A549 (cell line): ENCODE results near the gene KRTAP6-1. TPM values are rescaled to one million over a fixed set of nuclear protein-coding genes. Genes with fewer than 3 reads are reported as not detected.

Source experiments
- ATAC-seq, 2 experiments: fragments of 200-7000 bp in 1 of 2; fragments of >200 bp in 1 of 2; cut with Nextera tagmentation in 1 of 2; cut with Tn5 transposase in 1 of 2; 3 replicates each; pipeline versions ENCODE4 v1.8.0 to v1.9.1; 2018 to 2020; ENCODE audit warnings: mild to moderate bottlenecking in 1 of 2, moderate library complexity in 1 of 2
- CTCF ChIA-PET: fragments of 300-600 bp; sonication (Branson Sonifier 250); formaldehyde crosslinking; extraction: SDS; loops from one replicate; lab custom pipeline; 2021; ENCODE audit warnings: antibody characterized with exemption, inconsistent platforms; lab: Yijun Ruan, JAX
- POLR2A ChIA-PET: fragments of 350-600 bp; formaldehyde crosslinking; extraction: SDS; loops from one replicate; lab custom pipeline; 2021; ENCODE audit warnings: antibody characterized with exemption, inconsistent platforms; lab: Yijun Ruan, JAX
- DNase-seq, 2 experiments: peaks; one replicate each; pipeline versions ENCODE4 v3.0.0 to v3.0.0-alpha.2; 2011 to 2016; ENCODE audit warnings: low read depth in 1 of 2, low spot score in 1 of 2
- FAIRE-seq: peaks from 2 replicates; lab custom pipeline; 2011; peaks lifted over from hg19 to GRCh38; lab: Jason Lieb, UNC
- H3K27ac ChIP-seq, 2 experiments: fragments of >200 bp; sonication (Bioruptor Twin); formaldehyde crosslinking; 3 replicates each; pipeline ENCODE4 v1.5.1; 2016 to 2017
- H3K4me1 ChIP-seq: fragments of >200 bp; sonication (Bioruptor Twin); formaldehyde crosslinking; 3 replicates; pipeline ENCODE4 v1.6.1; 2016
- H3K4me2 ChIP-seq: fragments of >200 bp; sonication (Bioruptor Twin); formaldehyde crosslinking; 3 replicates; pipeline ENCODE4 v1.6.1; 2016
- H3K4me3 ChIP-seq: fragments of >200 bp; sonication (Bioruptor Twin); formaldehyde crosslinking; 3 replicates; pipeline ENCODE4 v1.5.1; 2016
- H3K9me3 ChIP-seq: fragments of >200 bp; sonication (Bioruptor Twin); formaldehyde crosslinking; 3 replicates; pipeline ENCODE4 v1.6.1; 2016
- CBX2 ChIP-seq: fragments of 200-600 bp; sonication (generic); IDR thresholded peaks from 2 replicates; pipeline ENCODE4 v1.6.1; 2016; ENCODE audit warnings: low read depth, mild to moderate bottlenecking, borderline replicate concordance
- CEBPB ChIP-seq, 2 experiments: fragments of >200 bp in 1 of 2; sonication (Bioruptor Twin) in 1 of 2; formaldehyde crosslinking in 1 of 2; IDR thresholded peaks; 2 replicates each; pipeline ENCODE4 v1.6.1; 2012 to 2016
- EHMT2 ChIP-seq: fragments of 200-600 bp; sonication (generic); IDR thresholded peaks from 2 replicates; pipeline ENCODE4 v1.6.1; 2016; ENCODE audit warnings: antibody characterized with exemption, low read depth, mild to moderate bottlenecking, moderate library complexity
- EP300 ChIP-seq, 2 experiments: fragments of >200 bp; sonication (Bioruptor Twin); formaldehyde crosslinking; IDR thresholded peaks; 2 replicates in 1 of 2; 3 replicates in 1 of 2; pipeline ENCODE4 v1.6.1; 2016 to 2017
- ESRRA ChIP-seq: fragments of 150-350 bp; IDR thresholded peaks from 2 replicates; pipeline ENCODE4 v1.6.1; 2014; ENCODE audit warnings: mild to moderate bottlenecking, low read length, borderline replicate concordance
- FOSL2 ChIP-seq, 2 experiments: fragments of 450-650 bp in 1 of 2; fragments of >200 bp in 1 of 2; sonication (Bioruptor Twin) in 1 of 2; formaldehyde crosslinking; IDR thresholded peaks; 2 replicates each; pipeline versions ENCODE4 v1.5.0 to v1.6.1; 2016 to 2020; ENCODE audit warnings: mild to moderate bottlenecking in 1 of 2, moderate library complexity in 1 of 2
- GATA3 ChIP-seq: IDR thresholded peaks from 2 replicates; pipeline ENCODE4 v1.6.1; 2012; ENCODE audit warnings: borderline replicate concordance
- HDAC2 ChIP-seq: fragments of 200-600 bp; sonication (generic); IDR thresholded peaks from 2 replicates; pipeline ENCODE4 v1.6.1; 2016
- HEYL ChIP-seq: fragments of 250-450 bp; sonication (Bioruptor Pico); IDR thresholded peaks from 2 replicates; pipeline ENCODE4 v1.8.0; 2021; ENCODE audit warnings: mild to moderate bottlenecking, moderate library complexity
- HOXB13 ChIP-seq: fragments of 250-450 bp; sonication (Bioruptor Pico); IDR thresholded peaks from 2 replicates; pipeline ENCODE4 v1.5.0; 2020; ENCODE audit warnings: low read depth, mild to moderate bottlenecking, moderate library complexity
- HOXB5 ChIP-seq: fragments of 250-450 bp; sonication (Bioruptor Pico); IDR thresholded peaks from 2 replicates; pipeline ENCODE4 v1.5.0; 2020; ENCODE audit warnings: mild to moderate bottlenecking, moderate library complexity
- KDM1A ChIP-seq: fragments of 200-600 bp; sonication (generic); IDR thresholded peaks from 2 replicates; pipeline ENCODE4 v1.6.1; 2016; ENCODE audit warnings: low read depth, mild to moderate bottlenecking
- MAFK ChIP-seq: fragments of 450-650 bp; IDR thresholded peaks from 2 replicates; pipeline ENCODE4 v1.6.1; 2014; ENCODE audit not compliant: partially characterized antibody
- MYC ChIP-seq: IDR thresholded peaks from 2 replicates; pipeline ENCODE4 v1.6.1; 2012; ENCODE audit warnings: mild to moderate bottlenecking, inconsistent platforms, low read length, improper control_type of control experiment, borderline replicate concordance
- NFE2L2 ChIP-seq: fragments of 150-350 bp; conservative IDR thresholded peaks from 2 replicates; pipeline ENCODE4 v1.6.1; 2014; ENCODE audit warnings: low read length
- POLR2AphosphoS2 ChIP-seq: conservative IDR thresholded peaks from 2 replicates; pipeline ENCODE4 v1.6.1; 2012; ENCODE audit warnings: low read length, improper control_type of control experiment, inconsistent platforms
- RNF2 ChIP-seq: fragments of 200-600 bp; sonication (generic); IDR thresholded peaks from 2 replicates; pipeline ENCODE4 v1.6.1; 2016; ENCODE audit warnings: low read depth, mild to moderate bottlenecking, antibody characterized with exemption, moderate library complexity, borderline replicate concordance
- SMC3 ChIP-seq: fragments of >200 bp; sonication (Bioruptor Twin); formaldehyde crosslinking; IDR thresholded peaks from 3 replicates; pipeline ENCODE4 v1.6.1; 2018; ENCODE audit warnings: inconsistent platforms
- TFCP2L1 ChIP-seq: fragments of 250-450 bp; sonication (Bioruptor Pico); IDR thresholded peaks from 2 replicates; pipeline ENCODE4 v1.5.0; 2021; ENCODE audit warnings: mild to moderate bottlenecking
- TP53 ChIP-seq: fragments of 250-450 bp; sonication (Bioruptor Pico); IDR thresholded peaks from 2 replicates; pipeline ENCODE4 v1.5.0; 2021; ENCODE audit warnings: mild to moderate bottlenecking, moderate library complexity
- ZC3H11A ChIP-seq: fragments of 450-650 bp; IDR thresholded peaks from 2 replicates; pipeline ENCODE4 v1.6.1; 2014; ENCODE audit warnings: antibody characterized with exemption, mild to moderate bottlenecking
- ZSCAN20 ChIP-seq: fragments of 250-450 bp; sonication (Bioruptor Pico); IDR thresholded peaks from 2 replicates; pipeline ENCODE4 v1.8.0; 2022; ENCODE audit warnings: mild to moderate bottlenecking, moderate library complexity
- WGBS: methylation state at CpG from one replicate; pipeline ENCODE4 v1.1.6; 2017; ENCODE audit errors: missing lambda C conversion rate; 5-methylcytosine and 5-hydroxymethylcytosine counted together
- polyA plus RNA-seq, 4 experiments: library from polyadenylated mRNA; depleted of rRNA in 3 of 4; stranded (reverse); fragments of >200 nt; fragmentation: RNase III in 1 of 4; extraction: RNeasy Plus Mini Kit Qiagen cat#74134 plus additional on column Dnase treatment in 1 of 4; gene quantifications; 2 replicates in 3 of 4; 3 replicates in 1 of 4; pipeline ENCODE4 v1.2.3, GENCODE V29; 2011 to 2017
- TF ChIP-seq, protein P1 (sequence below): fragments of 250-450 bp; sonication (Bioruptor Pico); IDR thresholded peaks from 2 replicates; pipeline ENCODE4 v1.5.0; 2021; ENCODE audit warnings: mild to moderate bottlenecking, moderate library complexity, borderline replicate concordance
- TF ChIP-seq, protein P2 (sequence below): IDR thresholded peaks from 2 replicates; pipeline ENCODE4 v1.6.1; 2012
- TF ChIP-seq, protein P3 (sequence below): IDR thresholded peaks from 2 replicates; pipeline ENCODE4 v1.6.1; 2012
- TF ChIP-seq, protein P4 (sequence below): fragments of >200 bp; sonication (Bioruptor Twin); formaldehyde crosslinking; IDR thresholded peaks from 3 replicates; pipeline ENCODE4 v1.6.1; 2016
- TF ChIP-seq, protein P5 (sequence below): fragments of >200 bp; sonication (Bioruptor Twin); formaldehyde crosslinking; IDR thresholded peaks from 3 replicates; pipeline ENCODE4 v1.5.1; 2016

The KRTAP6-1 gene
- polyA plus RNA-seq, 2 of the 4 experiments (the other 2 are of a cell fraction): not detected

DNA sequence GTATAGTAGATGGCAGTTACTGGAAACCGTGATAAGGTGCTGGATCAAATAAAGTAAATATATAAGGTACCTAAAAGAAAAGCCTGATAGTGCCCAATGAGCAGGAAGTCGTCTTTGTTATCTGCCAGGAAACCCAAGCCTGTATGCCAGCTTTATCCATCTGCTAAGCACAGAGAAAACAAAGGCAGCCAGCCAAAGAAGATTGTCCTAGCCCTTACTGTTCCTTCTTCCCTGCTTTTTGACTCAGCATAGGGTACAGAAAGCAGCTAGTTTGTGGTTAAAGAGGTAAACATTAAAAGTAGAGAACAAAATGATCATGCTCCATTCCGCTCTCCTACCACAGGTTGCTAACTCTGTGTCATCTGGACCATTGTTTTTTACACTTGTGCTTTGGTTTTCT, 33.6 kb downstream of the KRTAP6-1 start:
- Histone ChIP-seq H3K4me1 (no peaks in the 10 kb centered on the region), H3K4me3 (no peak overlapping the region), H3K27ac (no peak overlapping the region), H3K9me3 (no peaks in the 10 kb centered on the region), H3K4me2 (no peak overlapping the region)
- no peak for DNase-seq
- ChIA-PET CTCF (no interaction called here), POLR2A (no interaction called here)
- TF ChIP-seq KDM1A (no peak), ZSCAN20 (no peak), ZC3H11A (no peak), TP53 (CRISPR knock-in tag) (no peak), HDAC2 (no peak), POLR2AphosphoS2 (no peak)
- TF ChIP-seq, protein P1, sequence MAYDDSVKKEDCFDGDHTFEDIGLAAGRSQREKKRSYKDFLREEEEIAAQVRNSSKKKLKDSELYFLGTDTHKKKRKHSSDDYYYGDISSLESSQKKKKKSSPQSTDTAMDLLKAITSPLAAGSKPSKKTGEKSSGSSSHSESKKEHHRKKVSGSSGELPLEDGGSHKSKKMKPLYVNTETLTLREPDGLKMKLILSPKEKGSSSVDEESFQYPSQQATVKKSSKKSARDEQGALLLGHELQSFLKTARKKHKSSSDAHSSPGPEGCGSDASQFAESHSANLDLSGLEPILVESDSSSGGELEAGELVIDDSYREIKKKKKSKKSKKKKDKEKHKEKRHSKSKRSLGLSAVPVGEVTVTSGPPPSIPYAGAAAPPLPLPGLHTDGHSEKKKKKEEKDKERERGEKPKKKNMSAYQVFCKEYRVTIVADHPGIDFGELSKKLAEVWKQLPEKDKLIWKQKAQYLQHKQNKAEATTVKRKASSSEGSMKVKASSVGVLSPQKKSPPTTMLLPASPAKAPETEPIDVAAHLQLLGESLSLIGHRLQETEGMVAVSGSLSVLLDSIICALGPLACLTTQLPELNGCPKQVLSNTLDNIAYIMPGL: no peak
- ATAC-seq: no peak
- 0% methylated on average over 3 of the region's 3 CpGs for WGBS
- no peak for FAIRE-seq

DNA sequence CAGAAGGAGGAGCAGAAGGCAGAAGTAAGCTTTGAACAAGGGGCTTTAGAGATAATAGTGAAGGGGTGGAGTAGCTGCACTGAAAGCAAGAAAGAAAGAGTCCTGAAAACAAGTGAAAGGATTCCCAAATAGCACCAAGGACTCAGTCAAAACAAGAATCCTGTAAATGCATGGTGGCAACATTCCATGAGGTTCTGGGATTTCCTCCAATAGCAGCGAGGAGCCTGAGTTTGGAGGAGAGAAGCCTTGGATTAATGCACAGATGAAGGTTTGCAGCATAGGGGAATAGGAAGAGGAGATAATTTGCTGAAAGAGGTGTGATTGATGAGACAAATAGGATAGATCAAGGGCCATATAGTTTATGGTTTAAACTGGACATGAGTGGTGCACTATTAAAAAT, 34.4 kb downstream of the KRTAP6-1 start:
- ChIA-PET POLR2A (no interaction called here), CTCF (no interaction called here)
- H3K27ac ChIP-seq: no peak overlapping the region
- no peaks in the 10 kb centered on the region for H3K9me3 ChIP-seq
- TF ChIP-seq GATA3 (no peak), EP300 (IDR thresholded peaks at IDR 0.05) (no peak), HOXB5 (CRISPR knock-in tag) (no peak), HEYL (CRISPR knock-in tag) (no peak), SMC3 (no peak), HOXB13 (CRISPR knock-in tag) (no peak), FOSL2 (IDR thresholded peaks at IDR 0.05) (no peak), FOSL2 (CRISPR knock-in tag; IDR thresholded peaks at IDR 0.05) (no peak), RNF2 (no peak), CBX2 (no peak), CEBPB (IDR thresholded peaks at IDR 0.05) (no peak), ESRRA (no peak), MYC (no peak), EHMT2 (no peak), NFE2L2 (no peak), TFCP2L1 (CRISPR knock-in tag) (no peak), MAFK (no peak)
- TF ChIP-seq, protein P2, sequence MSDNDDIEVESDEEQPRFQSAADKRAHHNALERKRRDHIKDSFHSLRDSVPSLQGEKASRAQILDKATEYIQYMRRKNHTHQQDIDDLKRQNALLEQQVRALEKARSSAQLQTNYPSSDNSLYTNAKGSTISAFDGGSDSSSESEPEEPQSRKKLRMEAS: no peak
- TF ChIP-seq, protein P3, sequence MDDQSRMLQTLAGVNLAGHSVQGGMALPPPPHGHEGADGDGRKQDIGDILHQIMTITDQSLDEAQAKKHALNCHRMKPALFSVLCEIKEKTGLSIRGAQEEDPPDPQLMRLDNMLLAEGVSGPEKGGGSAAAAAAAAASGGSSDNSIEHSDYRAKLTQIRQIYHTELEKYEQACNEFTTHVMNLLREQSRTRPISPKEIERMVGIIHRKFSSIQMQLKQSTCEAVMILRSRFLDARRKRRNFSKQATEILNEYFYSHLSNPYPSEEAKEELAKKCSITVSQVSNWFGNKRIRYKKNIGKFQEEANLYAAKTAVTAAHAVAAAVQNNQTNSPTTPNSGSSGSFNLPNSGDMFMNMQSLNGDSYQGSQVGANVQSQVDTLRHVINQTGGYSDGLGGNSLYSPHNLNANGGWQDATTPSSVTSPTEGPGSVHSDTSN: no peak
- TF ChIP-seq, protein P4, sequence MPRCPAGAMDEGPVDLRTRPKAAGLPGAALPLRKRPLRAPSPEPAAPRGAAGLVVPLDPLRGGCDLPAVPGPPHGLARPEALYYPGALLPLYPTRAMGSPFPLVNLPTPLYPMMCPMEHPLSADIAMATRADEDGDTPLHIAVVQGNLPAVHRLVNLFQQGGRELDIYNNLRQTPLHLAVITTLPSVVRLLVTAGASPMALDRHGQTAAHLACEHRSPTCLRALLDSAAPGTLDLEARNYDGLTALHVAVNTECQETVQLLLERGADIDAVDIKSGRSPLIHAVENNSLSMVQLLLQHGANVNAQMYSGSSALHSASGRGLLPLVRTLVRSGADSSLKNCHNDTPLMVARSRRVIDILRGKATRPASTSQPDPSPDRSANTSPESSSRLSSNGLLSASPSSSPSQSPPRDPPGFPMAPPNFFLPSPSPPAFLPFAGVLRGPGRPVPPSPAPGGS: no peak
- TF ChIP-seq, protein P5, sequence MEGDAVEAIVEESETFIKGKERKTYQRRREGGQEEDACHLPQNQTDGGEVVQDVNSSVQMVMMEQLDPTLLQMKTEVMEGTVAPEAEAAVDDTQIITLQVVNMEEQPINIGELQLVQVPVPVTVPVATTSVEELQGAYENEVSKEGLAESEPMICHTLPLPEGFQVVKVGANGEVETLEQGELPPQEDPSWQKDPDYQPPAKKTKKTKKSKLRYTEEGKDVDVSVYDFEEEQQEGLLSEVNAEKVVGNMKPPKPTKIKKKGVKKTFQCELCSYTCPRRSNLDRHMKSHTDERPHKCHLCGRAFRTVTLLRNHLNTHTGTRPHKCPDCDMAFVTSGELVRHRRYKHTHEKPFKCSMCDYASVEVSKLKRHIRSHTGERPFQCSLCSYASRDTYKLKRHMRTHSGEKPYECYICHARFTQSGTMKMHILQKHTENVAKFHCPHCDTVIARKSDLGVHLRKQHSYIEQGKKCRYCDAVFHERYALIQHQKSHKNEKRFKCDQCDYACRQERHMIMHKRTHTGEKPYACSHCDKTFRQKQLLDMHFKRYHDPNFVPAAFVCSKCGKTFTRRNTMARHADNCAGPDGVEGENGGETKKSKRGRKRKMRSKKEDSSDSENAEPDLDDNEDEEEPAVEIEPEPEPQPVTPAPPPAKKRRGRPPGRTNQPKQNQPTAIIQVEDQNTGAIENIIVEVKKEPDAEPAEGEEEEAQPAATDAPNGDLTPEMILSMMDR: no peak
- DNase-seq (no peak), FAIRE-seq (no peak), ATAC-seq (no peak)
- no peak overlapping the region for H3K4me3 ChIP-seq
- no peak overlapping the region for H3K4me2 ChIP-seq
- H3K4me1 ChIP-seq: no peaks in the 10 kb centered on the region
- WGBS: 0% methylated on average over 1 of the region's 1 CpG
